Measurements from ENCODE around the gene TDP2.
"Not testable (repeated sequence)": the region's sequence is repeated elsewhere in the genome, so short reads cannot be mapped to it uniquely, and the experiment has no call there.

The TDP2 gene

DNA sequence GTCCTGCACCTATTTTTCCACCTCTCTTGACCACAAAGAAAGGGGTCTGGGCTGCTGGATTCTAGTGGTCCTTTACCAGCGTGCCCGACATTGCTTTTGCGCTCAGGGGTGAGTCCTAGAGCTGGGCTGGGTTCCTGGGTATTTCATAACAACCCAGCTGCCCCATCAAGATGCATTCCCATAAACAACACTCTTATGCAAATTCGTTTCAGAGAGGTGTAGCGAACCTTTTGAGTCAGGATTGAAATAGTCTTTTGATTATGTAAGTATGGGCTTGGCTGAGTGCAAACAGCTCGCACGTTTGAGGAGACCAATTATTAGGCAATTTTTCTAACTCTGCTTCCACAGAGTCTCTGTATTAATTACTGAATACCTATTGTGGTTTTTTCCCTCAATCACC lies 13.9 kb upstream of the TDP2 start:
- no peak for DNase-seq (ENCODE audit: low spot score)

DNA sequence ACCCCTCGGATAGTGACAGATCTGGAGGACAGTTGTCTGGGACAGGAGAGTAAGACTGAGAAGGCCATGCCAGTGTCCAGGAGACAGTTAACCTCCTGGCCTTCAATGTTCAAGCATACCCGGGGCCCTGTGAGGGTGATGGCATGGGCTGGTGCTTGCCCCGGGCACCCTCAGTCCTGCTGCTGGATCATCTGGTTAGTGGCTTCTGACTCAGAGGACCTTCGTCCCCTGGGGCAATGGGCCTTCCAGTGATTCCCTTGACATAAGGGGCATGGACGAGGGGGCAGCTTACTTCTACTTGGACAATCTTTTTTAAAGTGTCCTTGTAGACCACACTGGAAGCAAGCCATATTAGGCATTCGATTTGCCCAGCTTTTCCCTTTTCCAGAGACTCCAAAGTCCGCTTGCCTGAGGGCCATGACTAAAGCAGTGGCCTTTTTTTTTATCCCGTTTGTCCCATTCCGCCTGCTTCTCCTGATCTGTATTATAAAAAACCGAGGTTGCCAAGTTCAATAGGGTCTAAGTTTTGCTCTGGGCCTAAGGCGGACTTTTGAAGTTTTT lies 12.2 kb upstream of the TDP2 start:
- DNase-seq (ENCODE audit: low spot score), result not testable (repeated sequence)

DNA sequence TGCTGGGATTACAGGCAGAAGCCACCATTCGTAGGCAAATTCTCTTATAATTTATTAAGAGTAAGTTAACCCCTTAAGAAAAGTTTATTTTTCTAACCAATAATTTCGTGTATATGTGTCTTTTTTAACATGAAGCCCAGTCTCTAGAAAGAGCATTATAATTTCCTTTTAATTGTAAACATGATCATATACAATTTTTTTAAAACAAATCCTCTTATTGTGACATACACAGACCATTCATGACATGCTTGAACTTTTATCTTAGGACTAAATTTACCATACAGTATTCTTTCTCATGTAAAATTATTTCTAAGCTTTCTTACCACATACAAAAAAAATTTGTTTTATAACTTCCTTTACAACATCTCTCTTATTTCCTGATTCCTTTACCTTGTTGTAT lies 6.9 kb upstream of the TDP2 start:
- no peak for DNase-seq (ENCODE audit: low spot score)

DNA sequence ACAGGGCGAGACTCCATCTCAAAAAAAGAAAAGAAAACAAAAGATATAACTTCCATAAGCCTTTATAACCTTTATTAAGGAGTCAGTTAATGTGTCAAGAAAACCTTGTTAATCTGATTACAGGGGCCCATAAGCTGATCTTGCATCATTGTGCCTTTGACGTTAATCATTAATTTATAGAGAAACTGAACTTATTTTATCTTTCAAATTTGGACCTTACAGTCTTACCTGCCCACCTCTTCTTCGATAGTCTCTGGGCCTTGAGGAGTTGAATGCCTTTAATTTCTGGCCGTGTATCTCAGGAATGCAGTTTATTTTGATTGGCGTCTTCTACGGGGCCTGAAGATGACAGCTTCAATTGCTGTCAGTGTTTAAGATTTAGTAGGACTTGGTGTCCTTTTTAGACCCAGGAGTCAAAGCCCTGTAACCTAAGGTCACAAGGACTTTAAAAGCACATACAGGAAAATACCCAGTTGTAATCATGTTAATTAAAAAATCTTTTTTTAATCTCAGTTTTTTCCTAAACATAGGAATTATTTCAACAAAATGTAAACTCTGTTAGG lies 6.0 kb upstream of the TDP2 start:
- DNase-seq (ENCODE audit: low spot score), result no peak

DNA sequence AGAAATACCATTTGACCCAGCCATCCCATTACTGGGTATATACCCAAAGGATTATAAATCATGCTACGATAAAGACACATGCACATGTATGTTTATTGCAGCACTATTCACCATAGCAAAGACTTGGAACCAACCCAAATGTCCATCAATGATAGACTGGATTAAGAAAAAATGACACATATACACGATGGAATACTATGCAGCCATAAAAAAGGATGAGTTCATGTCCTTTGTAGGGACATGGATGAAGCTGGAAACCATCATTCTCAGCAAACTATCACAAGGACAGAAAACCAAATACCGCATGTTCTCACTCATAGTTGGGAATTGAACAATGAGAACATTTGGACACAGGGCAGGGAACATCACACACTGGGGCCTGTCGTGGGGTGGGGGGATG lies 4.4 kb upstream of the TDP2 start:
- not testable (repeated sequence) for DNase-seq (ENCODE audit: low spot score)

DNA sequence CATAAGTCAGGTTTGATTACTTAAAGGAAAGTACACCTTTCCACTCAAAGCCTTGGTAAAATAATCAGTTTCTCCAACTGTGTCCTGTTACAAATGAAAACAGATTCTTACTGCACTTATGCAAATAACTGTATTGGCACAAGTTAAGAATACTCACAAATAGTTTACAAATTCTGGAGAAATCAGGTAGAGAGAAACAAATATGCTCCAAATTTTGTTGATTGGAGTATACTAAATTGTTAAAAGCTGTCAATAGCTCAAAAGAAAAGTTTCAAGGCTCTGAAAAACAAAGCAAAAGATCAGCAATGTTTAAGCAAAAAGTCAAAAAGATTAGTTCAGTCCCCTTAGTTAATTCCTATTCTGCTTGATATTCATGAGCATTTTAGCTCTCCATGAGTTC lies 3.8 kb upstream of the TDP2 start:
- DNase-seq (ENCODE audit: low spot score), result not testable (repeated sequence)

DNA sequence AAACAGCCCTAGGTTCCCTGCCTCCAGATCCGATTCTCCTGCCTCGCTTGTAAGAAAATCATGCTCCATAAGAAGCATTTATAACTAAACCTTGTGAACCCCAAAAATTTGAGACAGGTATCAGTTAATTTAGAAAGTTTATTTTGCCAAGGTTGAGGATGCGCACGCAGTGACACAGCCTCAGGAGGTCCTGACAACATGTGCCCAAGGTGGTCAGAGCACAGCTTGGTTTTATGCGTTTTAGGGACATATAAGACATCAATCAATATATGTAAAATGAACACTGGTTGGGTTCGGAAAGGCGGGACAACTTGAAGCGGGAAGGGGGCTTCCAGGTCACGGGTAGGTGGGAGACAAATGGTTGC lies 2.3 kb upstream of the TDP2 start:
- DNase-seq (ENCODE audit: low spot score), result no peak

DNA sequence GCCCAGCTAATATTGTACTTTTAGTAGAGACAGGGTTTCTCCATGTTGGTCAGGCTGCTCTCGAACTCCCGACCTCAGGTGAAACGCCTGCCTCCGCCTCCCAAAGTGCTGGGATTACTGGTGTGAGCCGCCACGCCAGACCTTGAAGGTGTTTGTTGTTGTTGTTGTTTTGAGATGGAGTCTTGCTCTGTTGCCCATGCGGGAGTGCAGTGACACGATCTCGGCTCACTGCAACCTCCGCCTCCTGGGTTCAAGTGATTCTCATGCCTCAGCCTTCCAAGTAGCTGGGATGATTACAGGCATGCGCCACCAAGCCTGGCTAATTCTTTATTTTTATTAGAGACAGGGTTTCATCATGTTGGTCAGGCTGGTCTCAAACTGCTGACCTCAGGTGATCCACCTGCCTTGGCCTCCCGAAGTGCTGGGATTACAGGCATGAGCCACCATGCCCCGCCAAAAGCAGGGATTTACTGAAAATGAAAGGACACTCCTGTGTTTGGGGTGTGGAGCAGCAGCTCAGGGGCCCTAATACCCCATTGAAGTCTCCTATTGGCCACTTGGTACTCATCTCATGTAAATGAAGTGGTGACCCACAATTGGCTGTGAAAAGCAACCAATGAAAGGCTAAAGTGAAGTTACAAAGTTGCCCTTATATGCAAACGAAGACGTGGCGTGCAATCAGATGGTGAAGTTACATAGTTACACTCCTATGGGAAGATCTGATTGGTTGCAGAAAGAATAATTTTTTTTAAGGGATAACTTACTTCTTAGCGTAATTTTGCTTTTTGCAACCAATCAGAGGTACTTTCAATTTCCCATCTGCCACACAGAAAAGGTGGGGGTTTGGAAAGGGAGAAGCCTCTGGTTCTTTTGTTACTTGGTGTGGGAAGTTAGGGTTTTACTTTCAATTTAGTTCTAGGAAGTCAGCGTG lies 1.6 kb upstream of the TDP2 start:
- DNase-seq (ENCODE audit: low spot score), result peak; percentile 95

DNA sequence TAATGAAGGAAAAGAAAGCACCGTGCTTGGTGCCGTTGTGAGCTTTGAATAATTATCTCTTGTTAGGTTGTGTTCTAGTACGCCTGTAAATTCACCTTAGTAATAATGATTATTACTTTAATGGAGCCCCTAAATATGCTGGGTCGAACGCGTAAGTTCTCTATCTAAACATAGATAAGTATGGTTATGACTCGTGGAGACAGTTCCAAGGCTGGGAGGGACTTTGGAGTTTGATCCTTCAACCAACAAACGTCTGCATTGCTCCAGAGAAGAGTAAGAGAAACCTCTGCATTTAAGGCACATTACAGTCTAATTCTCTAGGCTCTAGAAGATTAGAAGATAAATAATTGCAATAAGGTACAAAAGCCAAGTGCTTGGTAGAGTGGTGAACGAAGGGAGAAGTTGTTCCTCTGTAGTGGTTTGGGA lies 692 bp upstream of the TDP2 start:
- peak; percentile 61 for DNase-seq (ENCODE audit: low spot score)

DNA sequence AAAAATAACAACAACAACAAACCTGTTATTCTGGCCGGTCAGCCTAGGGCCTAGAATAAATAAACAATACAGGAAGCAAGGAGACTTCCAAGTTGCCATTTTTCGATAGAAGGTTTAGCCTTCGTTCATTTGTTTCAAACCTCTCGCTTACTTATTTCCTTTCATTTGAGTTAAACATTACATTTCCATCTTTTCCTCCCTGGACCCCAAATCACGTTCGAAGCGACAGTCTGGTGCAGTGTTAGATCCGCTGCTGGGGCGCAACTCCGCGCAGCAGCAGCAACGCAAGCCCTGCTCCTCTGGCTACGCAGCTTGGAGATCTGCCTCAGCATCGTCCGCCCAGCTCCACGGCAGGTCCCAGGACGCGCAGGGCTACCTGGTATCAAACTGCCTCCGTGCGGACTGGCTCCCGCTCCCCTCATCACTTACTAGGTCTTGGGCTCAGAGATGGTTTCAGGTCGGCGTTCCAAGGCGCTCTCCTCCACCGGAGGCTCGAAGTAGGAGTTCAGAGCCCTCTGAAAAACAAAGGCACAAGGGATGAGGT lies 530 bp downstream of the TDP2 start:
- no peak for DNase-seq (ENCODE audit: low spot score)

DNA sequence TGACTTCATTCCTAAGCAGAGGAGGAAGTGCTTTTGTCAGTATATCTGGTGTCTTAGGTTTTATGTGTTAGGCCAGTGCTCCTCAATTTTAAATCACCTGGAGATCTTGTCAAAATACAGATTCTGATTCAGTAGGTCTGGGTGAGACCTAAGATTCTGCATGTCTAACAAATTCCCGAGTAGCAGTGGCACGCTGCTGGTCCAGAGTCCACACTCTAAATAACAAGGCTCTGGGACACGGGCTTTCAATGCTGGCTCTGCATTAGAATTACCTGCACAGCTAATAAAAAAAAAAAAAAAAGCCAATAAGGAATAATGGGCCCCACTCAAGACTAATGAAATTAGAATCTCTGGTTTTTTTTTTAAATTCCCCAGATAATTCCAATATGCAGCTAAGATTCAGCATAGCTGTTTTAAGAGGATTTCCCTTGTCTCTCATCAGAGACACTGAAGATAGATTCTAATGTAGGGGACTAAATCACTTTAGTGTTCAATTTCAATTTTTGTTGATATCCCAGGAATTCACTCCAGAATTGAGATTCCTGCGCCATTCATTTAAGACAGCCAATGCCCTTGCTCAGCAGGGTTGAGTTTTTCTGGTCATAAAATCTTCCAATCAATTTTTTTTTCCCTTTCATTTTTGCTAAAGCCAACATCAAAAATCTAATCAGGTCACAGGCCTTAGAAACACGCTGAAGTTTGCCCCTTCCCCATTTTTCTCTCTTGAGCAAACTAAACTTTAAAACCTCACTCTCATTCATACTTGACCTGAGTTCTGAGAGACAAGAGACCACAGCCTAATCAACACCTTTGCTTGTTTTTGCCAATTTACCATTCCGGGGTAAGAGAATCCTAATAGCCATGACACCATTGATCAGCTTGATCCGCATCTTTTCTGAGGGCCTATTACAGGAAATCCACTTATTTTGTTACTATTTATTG lies 2.4 kb downstream of the TDP2 start:
- no peak for DNase-seq (ENCODE audit: low spot score)

DNA sequence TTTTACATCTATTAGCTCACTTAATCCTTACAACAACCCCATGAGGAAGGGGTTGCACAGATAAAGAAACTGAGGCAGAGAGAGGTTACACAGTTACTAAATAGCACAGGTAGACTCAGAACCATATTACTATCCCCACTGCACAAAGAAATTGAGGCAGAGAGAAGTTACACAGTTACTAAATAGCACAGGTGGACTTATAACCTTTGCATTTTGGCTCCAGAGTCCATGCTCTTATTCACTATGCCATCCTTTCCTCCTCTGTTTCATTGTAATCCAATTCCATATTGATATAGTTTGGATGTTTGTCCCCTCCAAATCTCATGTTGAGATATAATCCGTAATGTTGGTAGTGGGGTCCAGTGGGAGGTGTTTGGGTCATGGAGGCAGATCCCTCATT lies 3.5 kb downstream of the TDP2 start:
- no peak for DNase-seq (ENCODE audit: low spot score)

DNA sequence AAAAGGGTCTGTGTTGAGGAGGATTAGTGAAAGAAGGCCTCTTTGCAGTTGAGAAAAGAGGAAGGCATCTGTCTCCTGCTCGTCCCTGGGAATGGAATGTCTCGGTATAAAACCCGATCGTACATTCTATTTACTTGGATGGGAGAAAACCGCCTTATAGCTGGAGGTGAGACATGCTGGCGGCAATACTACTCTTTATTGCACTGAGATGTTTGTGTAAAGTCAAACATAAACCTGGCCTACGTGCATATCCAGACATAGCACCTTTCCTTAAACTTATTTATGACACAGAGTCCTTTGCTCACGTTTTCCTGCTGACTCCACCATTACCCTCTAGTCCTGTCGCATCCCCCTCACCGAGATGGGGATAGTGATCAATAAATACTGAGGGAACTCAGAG lies 4.5 kb downstream of the TDP2 start:
- no peak for DNase-seq (ENCODE audit: low spot score)

DNA sequence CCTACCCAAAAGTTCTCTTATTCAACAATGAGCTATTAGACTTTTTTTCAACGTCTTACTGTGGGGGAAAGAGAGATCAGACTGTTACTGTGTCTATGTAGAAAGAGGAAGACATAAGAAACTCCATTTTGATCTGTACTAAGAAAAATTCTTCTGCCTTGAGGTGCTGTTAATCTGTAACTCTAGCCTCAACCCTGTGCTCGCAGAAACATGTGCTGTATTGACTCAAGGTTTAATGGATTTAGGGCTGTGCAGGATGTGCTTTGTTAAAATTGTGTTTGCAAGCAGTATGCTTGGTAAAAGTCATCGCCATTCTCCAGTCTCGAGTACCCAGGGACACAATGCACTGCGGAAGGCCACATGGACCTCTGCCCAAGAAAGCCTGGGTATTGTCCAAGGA lies 4.9 kb downstream of the TDP2 start:
- not testable (repeated sequence) for DNase-seq (ENCODE audit: low spot score)

DNA sequence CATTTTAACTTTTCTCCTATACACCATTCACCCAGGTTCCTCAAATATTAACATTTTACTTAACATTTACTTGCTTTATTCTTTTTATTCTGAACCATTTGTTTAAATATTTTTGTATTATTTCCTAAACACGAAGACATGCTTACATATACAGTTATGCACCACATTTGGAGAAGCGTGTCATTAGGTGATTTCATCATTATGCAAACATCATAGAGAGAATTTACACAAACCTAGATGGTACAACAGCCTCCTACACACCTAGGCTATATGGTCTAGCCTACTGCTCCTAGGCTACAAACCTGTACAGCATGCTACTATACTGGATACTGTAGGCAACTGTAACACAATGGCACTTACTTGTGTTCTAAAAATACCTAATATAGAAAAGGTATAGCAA lies 6.6 kb downstream of the TDP2 start:
- no peak for DNase-seq (ENCODE audit: low spot score)

DNA sequence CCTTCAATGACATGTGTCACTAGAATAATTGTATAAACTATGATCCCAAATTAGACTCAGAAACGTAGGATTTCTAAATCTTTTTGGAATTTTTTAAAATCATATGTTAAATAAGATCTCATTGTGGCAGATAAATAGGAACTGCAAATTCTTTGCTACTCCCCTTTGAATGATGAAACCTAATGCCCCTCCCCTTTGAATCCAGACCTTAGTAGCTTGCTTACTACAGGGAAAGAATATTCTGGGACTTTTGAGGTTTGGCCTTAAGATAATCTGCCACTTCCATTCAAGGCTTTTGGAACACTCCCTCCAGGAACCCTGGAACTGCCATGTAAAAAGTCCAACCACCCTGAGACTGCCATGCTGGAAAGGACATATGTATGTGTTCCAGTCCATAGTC lies 7.1 kb downstream of the TDP2 start:
- no peak for DNase-seq (ENCODE audit: low spot score)

DNA sequence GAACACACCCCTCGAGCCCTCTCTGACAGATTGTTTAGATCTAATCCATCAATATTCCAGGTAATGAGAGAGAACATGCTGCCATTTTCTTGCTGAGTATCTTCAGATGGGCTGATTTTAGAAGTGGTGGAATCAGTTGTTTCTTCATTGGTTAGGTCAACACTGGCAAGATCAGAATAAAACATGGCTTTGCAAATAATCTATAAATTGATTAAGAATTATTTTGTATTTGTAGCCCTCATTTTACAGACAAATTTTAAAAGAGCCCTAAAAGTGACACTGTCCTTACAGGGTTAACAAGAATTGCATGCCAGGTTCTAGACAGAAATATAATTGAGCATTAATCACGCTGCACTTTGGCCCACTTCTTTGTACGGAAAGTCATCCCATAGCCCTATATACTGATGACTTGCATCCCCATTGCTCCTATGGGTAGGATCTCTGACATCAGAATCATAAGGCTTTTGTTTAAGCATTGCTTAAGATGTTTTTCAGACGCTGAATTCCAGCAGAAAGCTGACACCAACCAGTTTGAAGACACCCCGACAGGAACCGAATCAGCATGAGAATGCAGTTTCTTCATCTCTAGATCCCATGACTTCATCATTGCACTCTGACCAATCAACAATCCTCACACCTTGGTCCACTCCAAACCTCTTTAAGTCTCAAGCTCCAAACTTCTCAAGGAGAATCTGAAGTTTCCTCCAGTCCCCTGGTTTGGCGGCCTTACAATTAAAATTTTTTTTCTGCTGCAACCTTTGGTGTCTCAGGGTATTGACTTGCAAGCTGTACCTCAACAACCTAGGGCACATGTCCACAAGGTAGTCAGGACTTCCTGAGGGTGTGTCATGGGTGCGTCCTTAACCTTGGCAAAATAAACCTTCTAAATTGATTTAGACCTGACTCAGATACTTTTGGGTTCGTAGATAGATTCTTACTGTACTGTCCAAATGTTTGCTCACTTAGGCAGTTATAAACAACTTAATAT lies 7.8 kb downstream of the TDP2 start:
- no peak for DNase-seq (ENCODE audit: low spot score)

DNA sequence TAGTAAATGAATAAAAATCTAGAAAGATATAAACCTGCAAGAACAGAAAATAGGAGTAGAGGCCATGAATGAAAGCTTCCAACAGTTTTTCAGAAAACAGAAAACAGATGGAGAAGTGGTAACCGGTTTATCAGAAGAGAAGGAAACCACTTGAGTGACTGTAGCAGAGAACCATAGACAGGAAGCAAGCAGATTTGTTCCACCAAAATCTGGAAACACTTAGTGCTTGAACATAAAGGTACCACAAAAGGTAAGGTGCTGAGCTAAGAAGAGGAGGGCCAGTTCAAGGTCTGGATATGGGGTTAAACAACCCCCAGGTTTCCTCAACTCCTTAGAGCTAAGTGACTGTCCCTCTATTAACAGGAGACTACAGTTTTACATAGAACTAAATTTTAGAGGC lies 11.5 kb downstream of the TDP2 start:
- DNase-seq (ENCODE audit: low spot score), result no peak

DNA sequence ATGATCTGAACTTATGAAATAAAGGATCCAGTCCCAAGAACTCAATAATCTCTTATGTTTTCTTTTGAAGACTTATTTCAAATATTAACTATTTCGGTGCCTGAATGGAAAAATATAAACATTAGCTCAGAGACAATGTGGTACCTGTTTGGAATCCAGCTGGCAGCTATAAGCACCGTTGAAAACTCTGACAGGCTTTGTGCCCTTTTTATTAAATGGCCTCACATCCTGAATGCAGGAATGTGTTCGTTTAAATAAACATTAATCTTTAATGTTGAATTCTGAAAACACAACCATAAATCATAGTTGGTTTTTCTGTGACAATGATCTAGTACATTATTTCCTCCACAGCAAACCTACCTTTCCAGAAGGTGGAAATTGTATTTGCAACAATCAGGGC lies 16.3 kb downstream of the TDP2 start:
- DNase-seq (ENCODE audit: low spot score), result no peak

DNA sequence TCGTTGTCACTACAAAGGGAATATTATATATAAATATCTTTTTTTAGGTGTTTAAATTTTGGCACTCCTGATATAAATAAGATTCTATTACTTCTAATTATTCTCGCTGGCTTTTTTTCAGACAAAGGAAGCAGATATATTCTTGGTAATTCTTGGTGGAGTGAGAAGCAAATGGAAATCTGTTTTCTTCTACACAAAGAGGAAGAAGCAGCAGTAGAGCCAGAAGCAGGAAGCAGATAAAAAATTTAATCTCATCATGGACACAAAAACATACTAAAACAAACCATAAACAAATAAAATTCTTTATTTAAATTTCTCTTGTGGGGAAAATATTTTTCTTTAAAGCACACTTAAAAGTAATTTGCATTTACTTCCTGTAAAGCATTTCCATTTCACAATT lies 17.0 kb downstream of the TDP2 start:
- DNase-seq (ENCODE audit: low spot score), result no peak

DNA sequence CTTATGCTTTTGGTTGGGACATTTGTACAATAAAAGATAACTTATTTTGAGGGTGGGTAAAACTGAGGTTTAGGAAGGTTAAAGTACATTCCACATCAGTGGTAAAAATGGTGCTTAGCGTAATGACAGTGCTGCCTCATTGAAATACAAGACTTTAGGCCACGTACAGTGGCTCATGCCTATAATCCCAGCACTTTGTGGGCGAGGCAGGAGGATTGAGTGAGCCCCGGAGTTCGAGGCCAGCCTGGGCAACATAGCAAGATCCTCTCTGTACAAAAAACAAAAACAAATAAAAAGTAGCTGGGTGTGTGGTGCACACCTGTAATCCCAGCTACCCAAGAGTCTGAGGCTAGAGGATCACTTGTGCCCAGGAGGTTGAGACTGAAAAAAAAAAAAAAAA lies 18.4 kb downstream of the TDP2 start:
- DNase-seq (ENCODE audit: low spot score), result no peak
